DOHH2 (cell line): Measurements from ENCODE around the gene MBD5.

Source experiments
- EZH2phosphoT487 ChIP-seq: fragments of 200-600 bp; sonication (generic); IDR thresholded peaks from 2 replicates; pipeline ENCODE4 v1.6.1; 2017; ENCODE audit warnings: borderline replicate concordance, mild to moderate bottlenecking, antibody characterized with exemption, low read length, moderate library complexity, mixed read lengths
- TF ChIP-seq, protein P1 (sequence below): fragments of 200-600 bp; sonication (generic); IDR thresholded peaks from one replicate; pipeline ENCODE4 v1.5.1; 2014; ENCODE audit warnings: antibody characterized with exemption, mild to moderate bottlenecking, low read depth, low read length; ENCODE audit not compliant: poor library complexity, severe bottlenecking

DNA sequence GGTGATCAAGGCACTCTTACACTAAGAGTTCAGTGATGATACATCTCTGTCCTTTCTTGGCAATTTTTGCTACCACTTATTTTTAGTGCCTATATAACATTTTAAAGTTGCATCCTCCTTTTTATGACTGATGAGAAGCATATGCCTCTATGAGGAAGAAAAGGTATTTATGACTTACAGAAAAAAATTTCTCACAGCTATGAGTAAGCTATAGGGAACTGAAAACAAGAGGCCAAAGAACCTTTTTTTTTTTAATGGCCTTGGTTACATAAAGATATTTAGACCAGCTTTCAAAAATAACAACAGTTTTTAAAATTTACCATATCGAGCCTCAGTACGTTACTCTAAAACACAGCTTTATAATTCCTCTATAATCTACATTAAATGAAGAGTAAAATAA lies 21.3 kb downstream of the MBD5 start:
- TF ChIP-seq, protein P1, sequence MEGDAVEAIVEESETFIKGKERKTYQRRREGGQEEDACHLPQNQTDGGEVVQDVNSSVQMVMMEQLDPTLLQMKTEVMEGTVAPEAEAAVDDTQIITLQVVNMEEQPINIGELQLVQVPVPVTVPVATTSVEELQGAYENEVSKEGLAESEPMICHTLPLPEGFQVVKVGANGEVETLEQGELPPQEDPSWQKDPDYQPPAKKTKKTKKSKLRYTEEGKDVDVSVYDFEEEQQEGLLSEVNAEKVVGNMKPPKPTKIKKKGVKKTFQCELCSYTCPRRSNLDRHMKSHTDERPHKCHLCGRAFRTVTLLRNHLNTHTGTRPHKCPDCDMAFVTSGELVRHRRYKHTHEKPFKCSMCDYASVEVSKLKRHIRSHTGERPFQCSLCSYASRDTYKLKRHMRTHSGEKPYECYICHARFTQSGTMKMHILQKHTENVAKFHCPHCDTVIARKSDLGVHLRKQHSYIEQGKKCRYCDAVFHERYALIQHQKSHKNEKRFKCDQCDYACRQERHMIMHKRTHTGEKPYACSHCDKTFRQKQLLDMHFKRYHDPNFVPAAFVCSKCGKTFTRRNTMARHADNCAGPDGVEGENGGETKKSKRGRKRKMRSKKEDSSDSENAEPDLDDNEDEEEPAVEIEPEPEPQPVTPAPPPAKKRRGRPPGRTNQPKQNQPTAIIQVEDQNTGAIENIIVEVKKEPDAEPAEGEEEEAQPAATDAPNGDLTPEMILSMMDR, result no peak
- no peak for TF ChIP-seq EZH2phosphoT487
